HuH-7.5 (cell line): ENCODE measurements around the gene MEGF11.

Experiments
- DNase-seq: peaks from one replicate; pipeline ENCODE4 v3.0.0; 2011; ENCODE audit warnings: low spot score

Gene MEGF11

DNA sequence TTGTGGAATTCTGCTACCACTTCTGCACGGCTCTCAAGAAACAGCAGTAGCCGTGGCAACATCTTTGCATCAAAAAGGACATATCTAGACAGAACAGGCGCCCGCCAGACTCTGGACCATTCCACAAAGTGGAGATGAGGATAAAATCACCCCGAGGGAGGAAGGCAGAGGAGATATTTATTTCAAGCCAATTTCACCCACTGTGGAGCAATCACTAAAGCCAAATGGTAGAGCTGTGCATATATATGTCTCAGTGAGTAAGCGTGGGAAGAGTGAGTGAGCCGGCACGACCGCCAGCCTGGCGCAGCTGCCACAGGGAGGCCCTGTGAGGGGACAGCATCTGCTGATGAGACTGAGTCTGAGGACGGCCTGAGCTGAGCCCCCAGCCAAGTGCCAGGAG lies 111.3 kb downstream of the MEGF11 start:
- no peak for DNase-seq

DNA sequence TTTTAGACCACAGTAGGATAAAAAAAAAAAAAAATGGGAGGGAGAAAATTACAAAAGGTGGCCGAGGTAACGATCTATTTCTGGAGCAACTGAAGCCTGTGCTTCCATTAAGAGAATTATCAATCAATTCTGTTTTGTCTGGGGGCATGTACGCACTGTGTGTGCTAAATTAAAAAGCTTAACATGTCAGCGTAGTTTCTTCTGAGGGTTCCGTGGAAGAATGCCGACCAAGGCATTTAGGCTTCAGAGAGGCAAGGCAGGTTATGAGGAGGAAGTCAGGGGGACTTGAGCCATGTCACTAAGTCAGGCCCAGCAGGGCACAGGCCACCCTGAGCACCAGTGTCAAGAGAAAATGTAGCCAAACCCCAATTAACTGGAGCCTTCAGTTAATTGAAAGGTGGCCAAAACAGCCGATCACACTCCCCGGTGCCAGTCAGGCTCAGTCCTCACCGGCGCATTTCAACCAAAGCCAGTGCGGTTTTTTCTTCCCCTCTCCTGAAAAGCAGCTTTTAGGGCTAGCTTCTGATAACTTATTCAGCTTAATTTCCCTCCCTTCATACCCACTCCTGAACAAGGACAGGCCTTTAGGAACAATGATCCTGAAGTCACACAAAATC lies 113.9 kb downstream of the MEGF11 start:
- DNase-seq = no peak

DNA sequence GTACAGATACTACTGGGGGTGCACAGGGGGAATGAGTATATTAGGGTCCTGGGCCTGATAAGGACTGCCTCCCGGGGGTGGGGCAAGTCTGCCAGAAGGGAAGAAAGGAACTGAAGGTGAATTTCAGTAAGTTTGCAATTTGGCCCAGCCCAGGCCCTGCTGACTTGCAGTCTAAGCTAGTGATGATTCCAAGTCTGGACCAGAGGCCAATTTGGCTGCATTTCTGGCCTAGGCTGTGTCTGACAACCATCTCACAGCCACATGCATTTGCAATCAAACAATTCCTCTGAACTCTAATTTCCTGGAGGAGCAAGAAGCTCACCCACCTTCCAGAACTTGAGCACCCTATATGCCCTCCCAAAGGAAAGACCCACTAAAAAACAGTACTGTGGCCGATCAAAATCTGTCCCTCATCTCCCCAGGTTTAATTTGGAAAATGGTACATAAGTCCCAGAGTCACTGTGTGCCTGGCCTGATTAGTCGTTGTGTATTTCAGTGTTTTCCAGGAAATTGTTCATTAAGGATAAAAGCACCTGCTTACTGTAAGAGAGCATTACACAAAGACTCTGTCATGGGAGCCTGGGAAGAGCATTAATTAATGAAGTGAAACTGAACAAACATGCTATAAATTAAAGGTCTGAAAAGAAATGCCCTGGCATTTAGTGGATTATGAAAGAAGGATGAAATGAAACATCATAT lies 114.5 kb downstream of the MEGF11 start:
- DNase-seq = no peak

DNA sequence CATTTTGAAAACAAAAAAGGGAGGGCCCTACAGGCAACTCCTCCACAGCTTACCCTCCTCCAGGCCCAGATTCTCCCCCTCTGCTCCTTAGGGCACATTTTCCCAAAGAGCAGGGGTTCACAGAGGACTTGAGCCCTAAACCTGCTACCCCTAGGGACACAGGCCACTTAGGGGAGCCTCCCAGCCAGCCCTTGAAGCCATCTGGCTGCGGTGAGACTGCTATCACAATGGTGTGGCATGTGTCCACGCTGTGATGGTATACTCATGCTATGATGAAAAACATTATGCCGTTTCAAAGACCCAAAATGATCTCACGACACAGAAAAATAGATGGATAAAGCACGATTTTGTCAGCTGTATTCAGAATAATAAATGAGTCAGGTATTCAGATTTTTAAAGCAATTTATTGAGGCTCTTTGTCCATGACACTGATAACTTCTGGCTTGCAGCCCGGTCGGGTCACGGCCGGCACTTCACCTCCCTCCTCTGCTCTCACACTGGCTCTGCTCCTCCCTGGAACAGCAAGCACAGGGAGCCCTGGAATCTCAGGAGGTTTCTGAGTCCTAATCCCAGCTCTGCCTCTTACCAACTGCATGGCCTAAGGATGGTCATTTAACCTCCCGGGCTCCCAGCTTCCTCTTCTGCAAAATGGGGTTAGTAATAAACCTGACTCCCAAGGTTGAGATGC lies 115.3 kb downstream of the MEGF11 start:
- no peak for DNase-seq

DNA sequence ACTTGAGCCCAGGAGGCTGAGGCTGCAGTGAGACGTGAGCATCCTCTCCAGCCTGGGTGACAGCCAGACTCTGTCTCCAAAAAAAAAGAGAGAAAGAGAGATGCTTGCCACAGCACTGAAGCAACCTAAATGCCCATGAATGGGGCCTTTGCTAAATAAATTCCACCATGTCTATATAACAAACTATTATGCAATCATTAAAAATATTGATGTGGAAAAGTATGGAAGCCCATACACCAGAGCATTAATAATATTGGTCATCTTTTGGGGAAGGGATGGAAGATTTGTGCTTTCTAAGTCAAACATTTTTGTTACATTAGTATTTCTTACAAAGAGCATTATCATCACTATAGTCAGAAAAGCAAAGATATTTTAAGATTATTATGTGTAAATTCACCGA lies 116.6 kb downstream of the MEGF11 start:
- DNase-seq = no peak

DNA sequence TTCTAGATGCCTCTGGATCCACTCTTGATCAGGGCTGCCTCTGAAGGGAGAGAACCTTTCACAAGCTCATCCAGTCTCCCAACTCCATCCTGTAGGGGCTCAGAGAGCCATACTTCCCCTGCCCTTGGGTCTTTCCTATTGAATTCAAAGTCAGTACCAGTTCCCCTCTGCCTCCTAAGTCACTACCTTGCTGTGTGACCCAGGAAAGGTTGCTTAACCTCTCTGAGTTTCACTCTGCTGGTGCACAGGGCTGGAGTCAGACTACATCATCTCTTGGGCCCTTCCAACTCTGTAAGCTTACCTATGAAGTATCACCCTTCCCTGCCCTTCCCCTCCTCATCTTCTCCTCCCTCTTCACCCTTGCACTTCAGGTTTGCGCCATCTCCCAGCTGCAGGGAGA lies 117.9 kb downstream of the MEGF11 start:
- no peak for DNase-seq

DNA sequence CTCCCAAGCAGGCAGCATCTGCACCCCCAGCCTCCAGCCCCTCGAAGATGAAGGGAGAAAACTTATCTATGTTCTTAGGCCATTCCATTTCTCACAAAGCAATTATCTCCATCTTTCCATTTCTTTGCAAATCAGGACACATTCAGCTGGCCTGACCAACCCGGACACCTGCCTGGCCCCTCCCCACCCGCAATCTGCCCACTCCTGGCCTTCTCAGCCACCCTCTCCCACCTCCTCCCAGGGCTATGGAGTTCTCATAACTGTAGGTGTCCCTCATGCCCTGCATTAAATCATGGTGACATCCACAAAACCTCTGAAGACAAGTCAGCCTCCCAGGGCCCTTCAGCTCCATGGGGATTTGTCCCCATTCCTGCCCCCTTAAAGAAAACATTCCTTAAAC lies 119.3 kb downstream of the MEGF11 start:
- DNase-seq = no peak

DNA sequence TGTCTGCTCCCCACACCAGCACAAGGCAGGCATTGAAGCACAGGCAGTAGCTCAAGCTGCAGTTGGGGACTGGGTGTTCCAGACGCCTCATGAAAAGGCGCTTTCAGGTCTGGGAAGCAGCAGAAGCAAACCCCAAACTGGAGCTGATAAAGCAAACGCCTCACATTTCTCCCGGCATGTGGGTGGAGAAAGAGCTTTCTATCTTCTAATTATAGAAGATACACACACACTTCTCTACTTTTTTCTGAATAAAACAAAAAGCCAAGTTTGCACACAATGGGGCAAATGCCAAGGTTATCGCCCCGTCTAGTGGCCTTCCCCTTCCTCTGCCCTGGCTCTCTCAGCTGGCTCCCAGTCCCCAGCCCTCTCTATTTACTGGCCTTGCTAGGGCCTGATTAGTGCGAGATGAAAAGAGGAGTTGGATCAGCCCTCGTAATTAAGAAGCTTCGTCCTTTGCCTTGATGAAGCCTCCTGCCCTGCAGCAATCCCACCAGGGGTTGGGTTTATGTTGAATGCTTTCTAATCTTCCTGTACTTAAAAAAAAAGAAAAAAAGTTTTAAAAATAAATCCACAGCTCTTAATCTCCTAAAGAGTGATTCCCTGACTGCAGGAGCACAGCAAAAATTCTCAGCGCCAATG lies 120.2 kb downstream of the MEGF11 start:
- DNase-seq = no peak

DNA sequence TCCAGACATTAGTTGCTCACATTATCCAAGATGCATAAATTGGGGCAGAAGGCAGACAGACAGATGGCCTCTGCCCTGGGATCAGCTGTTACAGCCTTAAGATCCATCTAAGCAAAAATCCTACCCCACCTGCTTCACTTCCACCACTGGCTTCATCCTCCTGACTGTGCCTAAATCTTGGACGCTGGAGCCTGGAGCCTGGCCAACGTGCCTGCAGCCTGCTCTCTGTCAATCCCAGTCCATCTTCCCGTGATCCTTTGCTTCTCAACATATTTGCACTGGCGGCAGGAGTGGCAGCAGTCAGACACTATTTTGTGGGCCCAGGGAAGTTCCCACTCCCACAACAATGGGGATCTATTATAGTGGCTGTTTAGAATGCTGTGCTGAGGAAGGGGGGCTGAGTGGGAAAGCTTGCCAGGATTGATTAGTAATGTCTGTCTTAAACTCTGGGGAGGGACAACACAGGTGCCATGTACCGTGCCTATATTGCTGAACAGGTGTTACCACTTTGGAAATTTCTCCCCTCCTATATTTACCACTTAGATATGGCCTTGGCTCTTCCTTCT lies 121.2 kb downstream of the MEGF11 start:
- DNase-seq = no peak

DNA sequence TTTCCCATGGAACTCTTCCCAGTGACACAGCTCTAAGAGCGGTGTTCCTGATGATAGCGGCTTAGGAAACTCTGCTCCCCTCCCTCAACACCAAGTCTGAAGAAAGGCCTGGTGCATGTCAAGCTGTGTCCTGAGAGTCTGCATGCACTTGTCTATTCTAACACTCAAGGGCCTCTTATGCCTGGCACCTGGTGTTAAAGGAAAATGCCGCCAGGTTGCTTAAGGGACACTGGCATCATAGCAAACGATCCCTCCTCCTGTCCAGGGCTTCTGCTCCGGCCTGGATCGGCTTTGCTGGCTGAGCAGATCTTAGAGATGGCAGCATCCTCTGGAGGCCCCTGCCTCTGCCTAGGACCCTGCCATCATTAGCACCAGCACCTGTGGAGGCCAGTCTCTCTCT lies 121.7 kb downstream of the MEGF11 start:
- no peak for DNase-seq

DNA sequence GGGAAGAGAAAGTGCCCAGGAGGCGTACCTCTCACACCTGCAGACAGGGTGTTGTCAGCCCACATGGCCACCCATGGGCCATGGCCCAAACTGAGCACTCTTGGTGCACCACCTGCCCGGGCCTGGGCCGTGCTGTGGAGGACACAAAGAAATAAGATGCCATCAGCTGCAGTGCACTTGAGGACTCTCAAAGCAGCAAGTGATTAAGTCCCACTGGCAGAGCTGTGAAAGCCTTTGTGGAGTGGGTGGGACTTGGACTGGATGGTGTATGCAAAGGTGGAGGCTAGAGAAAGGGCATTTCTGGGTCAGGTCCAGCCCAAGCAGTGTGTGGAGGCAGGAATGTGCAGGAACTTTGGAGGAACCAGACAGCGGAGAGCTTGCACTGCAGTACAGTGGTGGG lies 122.3 kb downstream of the MEGF11 start:
- no peak for DNase-seq

DNA sequence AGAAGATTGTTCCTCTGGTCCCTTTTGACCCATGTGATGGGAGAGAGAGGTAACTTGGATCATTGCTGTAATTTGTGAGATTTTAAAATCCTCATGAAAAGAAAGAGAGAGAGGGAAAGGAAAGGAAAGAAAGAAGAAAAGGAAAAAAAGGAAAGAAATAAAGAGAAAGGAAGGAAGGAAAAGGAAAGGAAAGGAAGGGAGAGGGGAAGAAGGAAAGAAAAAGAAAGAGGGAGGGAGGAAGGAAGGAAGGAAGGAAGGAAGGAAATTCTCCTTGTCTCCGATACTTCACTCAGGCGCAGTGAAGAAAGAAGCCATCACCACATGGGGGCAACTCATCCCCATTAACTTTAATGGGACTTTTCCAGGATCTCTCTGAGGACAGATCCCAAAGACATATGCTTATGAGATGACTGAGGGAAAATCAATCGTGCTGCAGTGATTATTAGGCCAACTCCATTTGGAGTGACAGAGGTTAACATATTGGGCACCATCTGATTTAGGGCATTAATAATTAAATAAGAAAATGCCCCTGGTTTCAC lies 123.0 kb downstream of the MEGF11 start:
- DNase-seq = no peak

DNA sequence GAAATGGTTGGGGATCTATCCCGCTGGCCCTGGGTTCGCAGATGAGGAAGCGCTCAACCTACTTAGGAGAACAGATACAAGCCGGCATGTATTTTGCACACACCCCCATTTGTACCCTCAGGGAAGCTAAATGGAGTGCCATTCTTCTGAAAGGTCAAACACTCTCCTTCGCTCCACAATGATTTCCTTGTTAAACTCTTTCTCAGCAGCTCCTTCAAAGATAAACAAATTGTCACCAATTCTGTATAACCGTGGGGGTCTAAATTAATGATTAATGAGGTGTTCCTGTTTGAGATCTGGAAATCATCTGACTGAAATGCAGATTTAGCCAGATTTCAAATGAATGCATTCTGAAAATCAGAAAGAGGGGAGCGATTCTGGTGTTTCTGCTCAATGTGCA lies 124.0 kb downstream of the MEGF11 start:
- no peak for DNase-seq

DNA sequence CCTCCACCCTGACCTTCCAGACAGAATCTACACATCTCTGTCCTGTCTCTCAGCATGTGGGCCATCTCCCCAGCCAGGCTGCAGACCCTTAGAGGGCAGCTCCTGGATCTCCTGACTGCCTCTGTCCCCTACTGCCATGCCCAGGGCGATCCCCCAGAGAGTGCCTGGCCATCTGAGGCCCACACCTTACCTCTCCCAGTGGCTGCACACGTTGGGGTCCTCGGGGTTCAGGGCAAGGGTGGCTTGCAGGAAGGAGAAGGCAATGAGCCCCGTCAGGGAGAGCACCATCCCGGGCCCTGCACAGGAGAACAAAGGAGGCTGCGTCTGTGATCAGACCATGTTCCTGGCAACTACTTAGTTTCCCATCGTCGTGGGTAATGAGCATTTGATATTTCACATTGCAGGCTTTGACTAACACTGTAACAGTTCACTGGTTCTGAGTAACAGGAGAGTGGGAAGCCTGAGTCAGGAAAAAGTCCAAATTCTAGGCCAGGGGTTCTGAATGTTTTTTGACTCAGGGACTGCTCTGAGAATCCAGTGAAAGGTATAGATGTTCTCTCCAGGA lies 125.4 kb downstream of the MEGF11 start:
- DNase-seq = no peak

DNA sequence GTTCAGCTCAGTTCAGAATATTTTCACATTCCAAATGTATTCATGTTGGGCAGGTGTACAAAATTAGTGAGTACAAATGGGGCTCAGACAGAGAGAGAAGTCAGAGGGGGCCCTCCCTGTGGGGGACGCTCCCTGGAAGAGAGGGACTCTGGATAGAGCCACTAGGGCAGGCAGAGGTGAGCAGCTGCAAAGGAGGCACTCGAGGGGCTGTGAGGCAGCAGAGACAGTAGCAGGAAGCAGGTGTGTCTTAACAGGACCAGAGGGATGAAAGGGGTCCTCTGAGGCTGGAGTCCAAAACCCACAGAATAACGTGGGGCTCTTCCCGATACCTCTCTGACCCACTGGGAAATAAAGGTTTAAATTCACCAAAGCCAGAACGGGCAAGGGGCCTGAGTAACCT lies 127.1 kb downstream of the MEGF11 start:
- DNase-seq = no peak

DNA sequence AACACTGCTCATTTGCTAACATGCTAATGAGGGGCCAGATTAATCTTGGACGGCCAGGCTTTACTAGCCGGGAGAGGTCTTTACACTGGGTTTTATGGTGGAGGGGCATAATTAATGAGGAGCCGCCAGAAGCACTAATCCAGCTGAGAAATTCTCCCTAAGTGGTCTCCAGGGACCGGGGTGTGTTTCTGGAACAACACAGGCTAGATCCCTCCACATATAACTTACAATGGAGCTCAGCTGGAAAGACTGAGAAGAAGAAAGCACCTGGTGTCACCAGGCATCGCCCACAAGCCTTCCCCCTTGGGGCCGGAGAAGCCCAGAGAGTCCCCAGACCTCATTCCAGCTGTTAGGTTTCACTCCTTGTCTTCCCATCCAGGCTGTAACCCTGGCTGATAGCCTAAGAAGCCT lies 127.5 kb downstream of the MEGF11 start:
- no peak for DNase-seq

DNA sequence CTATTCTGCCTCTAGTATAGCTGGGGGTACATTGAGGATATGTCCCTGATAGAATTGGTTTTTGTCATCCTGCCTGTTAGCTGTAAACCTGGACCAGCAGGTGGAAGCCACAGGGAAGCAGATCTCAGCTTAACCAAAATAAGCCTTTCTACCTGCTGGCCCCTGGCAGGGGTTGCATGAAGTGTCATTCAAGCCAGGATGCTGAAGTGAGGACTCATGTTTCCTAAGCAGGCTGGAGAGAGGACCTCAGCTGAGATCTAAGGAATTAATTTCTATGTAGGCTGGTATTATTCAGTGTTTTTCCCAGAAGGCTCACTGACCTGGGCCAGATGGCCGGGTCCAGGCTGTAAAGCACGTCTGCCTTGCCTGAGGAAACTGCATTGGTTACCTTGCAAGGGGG lies 128.9 kb downstream of the MEGF11 start:
- no peak for DNase-seq

DNA sequence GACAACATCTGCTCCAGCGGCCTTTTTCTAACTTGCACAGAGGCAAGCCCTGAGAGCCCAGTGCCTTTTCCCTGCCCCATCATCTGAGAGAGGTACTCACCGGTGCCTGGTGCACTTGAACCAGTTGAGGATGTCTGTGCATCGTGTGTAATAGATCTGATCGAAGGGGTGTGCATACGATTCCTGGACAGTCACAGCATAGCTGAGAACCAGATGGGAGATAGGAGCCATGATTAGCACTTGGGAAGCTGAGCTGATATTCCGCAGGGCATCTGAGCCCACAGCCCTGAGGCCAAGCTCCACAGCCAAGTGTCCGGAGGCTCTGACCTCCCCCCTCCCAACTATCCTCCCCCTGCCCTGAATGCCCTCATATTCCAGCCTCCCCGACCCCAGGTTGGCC lies 129.8 kb downstream of the MEGF11 start:
- no peak for DNase-seq

DNA sequence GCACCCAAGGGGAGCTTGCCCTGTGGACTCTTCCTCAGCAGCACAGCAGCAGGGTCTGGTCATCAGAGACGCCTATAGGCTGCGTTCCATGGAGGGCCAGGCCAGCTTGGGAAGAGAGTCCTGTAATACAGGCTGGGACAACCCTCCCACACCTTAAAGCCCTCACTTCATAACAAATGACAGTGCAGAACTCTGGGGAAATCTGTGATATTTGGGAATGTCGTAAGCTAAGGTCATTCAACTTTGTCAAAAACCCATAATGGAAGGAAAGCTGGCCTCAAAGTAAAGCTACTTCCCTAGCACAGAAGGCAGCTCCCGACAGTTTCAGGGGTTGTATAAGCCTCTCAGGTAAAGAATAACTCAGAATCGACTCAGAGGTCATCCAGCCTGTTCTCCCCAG lies 133.1 kb downstream of the MEGF11 start:
- no peak for DNase-seq

DNA sequence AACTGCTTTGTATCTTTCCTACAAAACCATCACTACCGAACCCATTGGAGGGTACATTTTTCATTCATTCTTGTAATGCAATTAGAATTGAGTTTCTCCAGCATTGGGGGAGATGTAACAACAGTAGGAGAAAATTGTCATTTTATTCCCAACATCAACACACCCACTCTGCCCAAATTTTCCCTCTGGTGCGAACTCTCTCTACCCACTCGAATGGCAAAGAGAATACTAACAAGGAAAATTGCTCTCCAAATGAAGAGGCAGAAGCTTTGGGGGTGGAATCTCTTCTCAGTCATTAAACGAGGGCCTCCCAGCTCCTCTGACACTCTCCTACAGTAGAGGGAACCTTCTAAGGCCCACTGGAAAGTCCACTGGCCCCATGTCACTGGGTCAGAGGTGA lies 135.7 kb downstream of the MEGF11 start:
- no peak for DNase-seq

DNA sequence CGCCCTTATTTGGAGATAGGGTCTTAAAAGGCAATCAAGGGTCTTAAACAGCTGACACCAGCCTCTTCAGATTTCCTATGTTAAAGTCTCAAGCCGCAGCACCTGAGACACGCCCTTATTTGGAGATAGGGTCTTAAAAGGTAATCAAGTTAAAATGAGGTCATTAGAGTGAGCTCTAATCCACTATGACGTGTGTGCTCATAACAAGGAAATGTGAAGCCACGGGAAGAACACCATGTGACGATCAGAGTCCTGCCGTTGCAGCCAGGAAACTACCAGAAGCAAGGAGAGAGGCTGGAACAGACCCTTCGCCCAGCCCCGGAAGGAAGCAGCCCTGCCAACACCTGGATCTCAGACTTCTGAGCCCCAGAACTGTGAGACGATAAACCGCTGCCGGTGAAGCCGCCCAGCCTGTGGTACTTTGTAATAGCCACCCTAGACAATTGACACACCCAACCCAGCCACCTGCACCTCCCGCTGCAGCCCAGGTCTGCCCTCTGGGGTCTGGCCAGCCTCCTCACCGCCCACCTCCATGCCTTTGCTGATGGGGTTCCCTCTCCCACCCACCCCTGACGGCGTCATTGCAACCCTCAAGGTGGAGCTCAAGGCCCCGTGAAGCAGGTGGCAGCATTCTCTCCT lies 137.9 kb downstream of the MEGF11 start:
- no peak for DNase-seq
